ENCODE results near the gene TRMT1. TPM values are rescaled to one million over a fixed set of nuclear protein-coding genes. Genes with fewer than 3 reads are reported as not detected.

Gene TRMT1
- total RNA-seq, 1 donor from 2014 or later: 58.2 TPM

DNA sequence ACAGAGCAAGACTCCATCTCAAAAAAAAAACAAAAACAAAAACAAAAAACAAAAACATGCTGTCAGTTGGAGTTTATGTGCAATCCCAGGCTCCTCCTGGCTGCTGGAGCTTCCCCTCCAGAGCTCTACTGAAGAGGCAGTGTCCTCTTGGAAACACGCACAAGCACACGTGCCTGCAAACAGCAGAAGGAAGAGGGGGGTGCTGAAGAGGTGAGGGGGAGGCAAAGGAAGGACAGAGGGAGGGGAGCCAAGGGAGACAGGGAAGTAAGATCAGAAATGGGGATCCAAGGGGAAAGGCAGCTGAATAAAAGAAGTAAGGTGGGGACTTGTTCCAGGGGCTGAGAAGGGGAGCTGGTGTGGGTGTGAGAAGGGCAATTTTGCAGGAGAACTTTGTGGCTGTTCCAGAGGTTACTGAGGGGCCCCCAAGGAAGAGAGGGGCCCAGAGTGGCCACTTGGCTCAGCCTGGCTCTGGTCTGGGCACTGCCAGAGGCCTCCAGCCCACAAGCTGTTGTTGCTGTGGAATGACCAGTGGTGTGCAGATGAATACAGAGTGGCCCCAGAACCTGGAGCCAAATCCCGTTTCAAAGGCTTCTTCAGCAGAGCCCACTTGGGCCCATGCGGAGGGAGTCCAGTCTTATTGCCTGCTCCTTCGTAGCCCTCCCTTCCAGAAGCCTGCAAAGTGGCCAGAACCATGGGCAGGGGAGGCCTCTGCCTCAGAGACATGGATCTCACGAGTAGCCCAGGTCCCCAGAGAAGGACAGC is 48.3 kb downstream of the TRMT1 start:
- Mint-ChIP-seq H3K9me3 (no peaks in the 10 kb centered on the region), H3K27ac (ENCODE audit: unreplicated experiment) (no peak overlapping the region), H3K4me1 (no peaks in the 10 kb centered on the region), H3K27me3 (ENCODE audit: low read depth) (peaks cover 100% of the 10 kb centered on the region), H3K4me3 (no peak overlapping the region), H3K36me3 (ENCODE audit: low read depth) (no peaks in the 10 kb centered on the region)
- DNase-seq (ENCODE audit: low read depth, low spot score): no peak
- TF ChIP-seq, protein P1, sequence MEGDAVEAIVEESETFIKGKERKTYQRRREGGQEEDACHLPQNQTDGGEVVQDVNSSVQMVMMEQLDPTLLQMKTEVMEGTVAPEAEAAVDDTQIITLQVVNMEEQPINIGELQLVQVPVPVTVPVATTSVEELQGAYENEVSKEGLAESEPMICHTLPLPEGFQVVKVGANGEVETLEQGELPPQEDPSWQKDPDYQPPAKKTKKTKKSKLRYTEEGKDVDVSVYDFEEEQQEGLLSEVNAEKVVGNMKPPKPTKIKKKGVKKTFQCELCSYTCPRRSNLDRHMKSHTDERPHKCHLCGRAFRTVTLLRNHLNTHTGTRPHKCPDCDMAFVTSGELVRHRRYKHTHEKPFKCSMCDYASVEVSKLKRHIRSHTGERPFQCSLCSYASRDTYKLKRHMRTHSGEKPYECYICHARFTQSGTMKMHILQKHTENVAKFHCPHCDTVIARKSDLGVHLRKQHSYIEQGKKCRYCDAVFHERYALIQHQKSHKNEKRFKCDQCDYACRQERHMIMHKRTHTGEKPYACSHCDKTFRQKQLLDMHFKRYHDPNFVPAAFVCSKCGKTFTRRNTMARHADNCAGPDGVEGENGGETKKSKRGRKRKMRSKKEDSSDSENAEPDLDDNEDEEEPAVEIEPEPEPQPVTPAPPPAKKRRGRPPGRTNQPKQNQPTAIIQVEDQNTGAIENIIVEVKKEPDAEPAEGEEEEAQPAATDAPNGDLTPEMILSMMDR (conservative IDR thresholded peaks at IDR 0.05): no peak

DNA sequence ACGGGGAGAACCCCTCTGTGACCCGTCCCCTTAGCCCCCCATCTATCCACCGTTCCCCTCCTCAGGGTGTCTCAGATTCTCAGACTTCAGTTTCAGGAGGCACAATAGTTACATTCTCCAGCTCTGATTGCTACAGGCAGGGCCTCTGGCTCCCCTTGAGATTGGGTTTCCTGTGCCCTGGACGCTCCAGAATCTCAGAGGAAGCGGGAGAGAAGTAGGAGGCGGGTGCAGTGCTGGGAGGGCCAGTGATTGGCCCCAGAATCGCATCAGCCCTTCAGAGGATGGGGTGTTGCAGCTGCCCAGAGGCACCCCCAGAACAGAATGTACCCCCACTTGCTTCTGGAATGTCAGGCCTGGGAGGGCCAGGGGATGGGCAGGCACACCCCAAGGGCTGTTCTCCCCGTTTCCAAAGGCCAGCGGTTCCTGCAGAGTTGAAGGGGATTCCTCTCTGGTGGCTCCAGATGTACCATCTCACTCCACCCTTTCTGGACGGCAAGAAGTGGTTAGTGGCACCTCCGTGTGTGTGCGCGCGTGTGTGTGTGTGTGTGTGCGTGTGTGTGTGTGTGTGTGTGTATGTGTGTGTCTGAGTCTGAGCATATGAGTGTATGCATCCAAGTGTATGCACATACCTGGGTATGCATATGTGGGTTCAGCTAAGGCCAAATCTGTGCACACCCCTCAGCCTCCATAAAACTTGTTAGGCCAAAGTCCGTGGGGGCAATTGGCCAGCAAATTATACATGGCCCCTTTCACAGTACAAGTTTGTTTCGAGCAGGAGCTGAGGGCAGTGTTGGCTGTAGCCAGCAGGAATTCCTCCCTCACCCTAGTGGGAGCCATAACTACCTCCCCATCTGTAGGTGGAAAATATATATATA is 49.4 kb downstream of the TRMT1 start:
- no peaks in the 10 kb centered on the region for H3K9me3 Mint-ChIP-seq
- no peaks in the 10 kb centered on the region for H3K36me3 Mint-ChIP-seq (ENCODE audit: low read depth)
- no peak for DNase-seq (ENCODE audit: low read depth, low spot score)
- H3K27me3 Mint-ChIP-seq (ENCODE audit: low read depth): peaks cover 100% of the 10 kb centered on the region
- H3K27ac Mint-ChIP-seq (ENCODE audit: unreplicated experiment): no peak overlapping the region
- TF ChIP-seq, protein P1 (conservative IDR thresholded peaks at IDR 0.05): no peak
- no peaks in the 10 kb centered on the region for H3K4me1 Mint-ChIP-seq
- no peak overlapping the region for H3K4me3 Mint-ChIP-seq

DNA sequence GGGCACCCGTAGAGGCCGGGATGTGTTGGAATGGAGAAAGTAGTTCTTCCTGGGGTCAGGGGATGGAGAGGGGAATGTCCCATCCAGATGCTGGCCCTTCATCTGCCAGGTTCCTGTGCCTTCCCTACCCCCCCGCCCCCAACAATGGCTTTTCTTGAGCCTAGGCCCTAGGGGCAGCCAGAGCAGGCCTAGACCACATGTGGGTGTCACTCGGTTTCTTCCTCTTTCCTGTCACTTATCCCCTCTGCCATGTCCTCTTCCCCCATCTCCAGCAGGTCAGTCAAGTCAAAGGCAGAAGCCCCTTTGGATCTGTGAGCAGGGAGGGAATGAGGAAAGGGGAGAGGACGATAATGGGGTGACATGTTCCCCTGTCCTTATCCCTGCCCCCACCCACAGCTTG is 50.3 kb downstream of the TRMT1 start:
- peaks cover 3% of the 10 kb centered on the region for H3K4me1 Mint-ChIP-seq
- TF ChIP-seq, protein P1 (conservative IDR thresholded peaks at IDR 0.05): no peak
- peaks cover 100% of the 10 kb centered on the region for H3K27me3 Mint-ChIP-seq (ENCODE audit: low read depth)
- H3K36me3 Mint-ChIP-seq (ENCODE audit: low read depth): no peaks in the 10 kb centered on the region
- H3K4me3 Mint-ChIP-seq: no peak overlapping the region
- no peak overlapping the region for H3K27ac Mint-ChIP-seq (ENCODE audit: unreplicated experiment)
- DNase-seq (ENCODE audit: low read depth, low spot score): no peak
- H3K9me3 Mint-ChIP-seq: no peaks in the 10 kb centered on the region

DNA sequence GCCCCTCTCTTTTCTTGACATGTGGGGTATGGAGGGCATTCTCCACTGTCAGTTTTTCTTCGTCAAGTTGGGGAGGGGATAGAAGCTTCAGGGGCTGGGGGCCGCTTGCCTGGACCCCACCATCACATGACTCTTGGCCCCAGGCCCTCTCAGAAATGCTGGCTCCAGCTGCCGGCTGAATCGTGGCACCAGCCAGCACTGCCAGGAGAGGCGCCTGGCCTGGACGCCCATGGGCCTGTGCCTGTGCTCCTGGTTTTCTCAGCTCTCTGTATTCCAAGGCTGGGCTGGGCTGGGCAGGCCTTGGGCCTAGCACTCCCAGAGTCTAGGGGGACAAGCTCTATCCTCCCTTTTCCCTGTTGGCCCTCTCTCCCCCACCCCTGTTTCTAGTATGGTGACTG is 52.4 kb downstream of the TRMT1 start:
- no peak overlapping the region for H3K27ac Mint-ChIP-seq (ENCODE audit: unreplicated experiment)
- H3K27me3 Mint-ChIP-seq (ENCODE audit: low read depth): peaks cover 100% of the 10 kb centered on the region
- no peak overlapping the region for H3K4me3 Mint-ChIP-seq
- no peaks in the 10 kb centered on the region for H3K9me3 Mint-ChIP-seq
- no peak for DNase-seq (ENCODE audit: low read depth, low spot score)
- TF ChIP-seq, protein P1 (conservative IDR thresholded peaks at IDR 0.05): no peak
- H3K4me1 Mint-ChIP-seq: peaks cover 10% of the 10 kb centered on the region
- no peaks in the 10 kb centered on the region for H3K36me3 Mint-ChIP-seq (ENCODE audit: low read depth)

DNA sequence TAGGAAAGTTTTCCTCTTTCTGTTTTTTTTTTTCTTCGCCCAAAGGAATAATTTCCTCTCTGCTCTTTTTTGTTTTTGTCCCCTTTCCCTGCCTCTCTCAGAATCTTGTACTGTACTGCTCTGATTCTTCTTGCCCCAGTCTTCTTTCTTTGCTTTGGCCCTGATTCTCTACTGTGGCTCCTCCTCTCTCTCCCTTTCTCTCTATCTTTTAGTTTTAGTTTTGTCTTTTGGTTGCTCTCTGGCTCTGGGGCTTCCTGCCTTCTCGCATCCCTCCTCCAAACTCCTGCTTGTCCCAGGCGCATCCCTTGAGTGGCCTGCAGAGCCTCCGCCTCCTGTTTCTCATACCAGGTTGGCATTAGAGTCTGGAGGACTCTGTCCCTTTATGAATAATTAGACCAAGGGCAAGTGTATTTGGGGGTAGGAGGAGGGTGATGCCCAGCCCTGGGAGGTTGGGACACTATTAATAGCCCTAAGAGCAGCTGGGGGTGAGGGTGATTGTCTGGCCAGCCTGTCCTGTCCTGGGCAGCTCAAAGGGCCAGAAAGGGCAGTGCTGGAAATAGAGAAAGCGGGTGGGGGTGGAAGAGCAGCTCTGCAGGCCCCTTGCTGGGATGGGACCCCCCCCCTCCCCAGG is 53.0 kb downstream of the TRMT1 start:
- Mint-ChIP-seq H3K36me3 (ENCODE audit: low read depth) (no peaks in the 10 kb centered on the region), H3K4me3 (no peak overlapping the region), H3K9me3 (no peaks in the 10 kb centered on the region), H3K27ac (ENCODE audit: unreplicated experiment) (no peak overlapping the region), H3K4me1 (peaks cover 10% of the 10 kb centered on the region), H3K27me3 (ENCODE audit: low read depth) (peaks cover 100% of the 10 kb centered on the region)
- TF ChIP-seq, protein P1 (conservative IDR thresholded peaks at IDR 0.05): no peak
- DNase-seq (ENCODE audit: low read depth, low spot score): no peak

All from neural crest cell (in vitro differentiated cells).